Measurements from ENCODE around the gene EGFLAM.

EGFLAM gene

GRCh38 chr5:38258319-38259061 is at the start of gene EGFLAM:
EGFLAM (plus strand) TSS chr5:38258559; CDS start chr5:38258755, 196 bp downstream.
- no peak for DNase-seq (ENCODE audit: low spot score)

- no peak for DNase-seq (ENCODE audit: low spot score)
Observed at GRCh38 chr5:38208782-38209378, 49.5 kb upstream of the EGFLAM start.

GRCh38 chr5:38210676-38211353 is 47.5 kb upstream of the EGFLAM start:
- no peak for DNase-seq (ENCODE audit: low spot score)

- DNase-seq (ENCODE audit: low spot score), result no peak
Observed at GRCh38 chr5:38211354-38211710, 47.0 kb upstream of the EGFLAM start.

- DNase-seq (ENCODE audit: low spot score), result no peak
Observed at GRCh38 chr5:38212307-38212706, 46.1 kb upstream of the EGFLAM start.

- no peak for DNase-seq (ENCODE audit: low spot score)
Observed at GRCh38 chr5:38226091-38226490, 32.3 kb upstream of the EGFLAM start.

- DNase-seq (ENCODE audit: low spot score), result no peak
Observed at GRCh38 chr5:38228914-38229313, 29.4 kb upstream of the EGFLAM start.

GRCh38 chr5:38234737-38235136 is 23.6 kb upstream of the EGFLAM start:
- DNase-seq (ENCODE audit: low spot score), result no peak

GRCh38 chr5:38237681-38238080 is 20.7 kb upstream of the EGFLAM start:
- DNase-seq (ENCODE audit: low spot score), result no peak

- no peak for DNase-seq (ENCODE audit: low spot score)
Observed at GRCh38 chr5:38240212-38240611, 18.1 kb upstream of the EGFLAM start.

- no peak for DNase-seq (ENCODE audit: low spot score)
Observed at GRCh38 chr5:38241655-38242054, 16.7 kb upstream of the EGFLAM start.

- DNase-seq (ENCODE audit: low spot score), result no peak
Observed at GRCh38 chr5:38245307-38245706, 13.1 kb upstream of the EGFLAM start.

GRCh38 chr5:38249301-38249700 is 9.1 kb upstream of the EGFLAM start:
- DNase-seq (ENCODE audit: low spot score), result no peak

- DNase-seq (ENCODE audit: low spot score), result no peak
Observed at GRCh38 chr5:38249812-38250211, 8.5 kb upstream of the EGFLAM start.

GRCh38 chr5:38250763-38251448 is 7.5 kb upstream of the EGFLAM start:
- DNase-seq (ENCODE audit: low spot score), result no peak

GRCh38 chr5:38253759-38254158 is 4.6 kb upstream of the EGFLAM start:
- no peak for DNase-seq (ENCODE audit: low spot score)

- no peak for DNase-seq (ENCODE audit: low spot score)
Observed at GRCh38 chr5:38257308-38258041, 884 bp upstream of the EGFLAM start.

- DNase-seq (ENCODE audit: low spot score), result no peak
Observed at GRCh38 chr5:38258042-38258318, 379 bp upstream of the EGFLAM start.

- DNase-seq (ENCODE audit: low spot score), result no peak
Observed at GRCh38 chr5:38259062-38259808, 876 bp downstream of the EGFLAM start.

GRCh38 chr5:38259809-38260160 is 1.4 kb downstream of the EGFLAM start:
- no peak for DNase-seq (ENCODE audit: low spot score)

GRCh38 chr5:38263983-38264382 is 5.6 kb downstream of the EGFLAM start:
- DNase-seq (ENCODE audit: low spot score), result no peak
